Colonic mucosa (tissue), 4 donors: ENCODE measurements around the gene KRTAP5-3. TPM values are rescaled to one million over a fixed set of nuclear protein-coding genes. Genes with fewer than 3 reads are reported as not detected.

Experiments used
- DNase-seq: peaks from one replicate; pipeline ENCODE4 v3.0.0-alpha.2; 2020
- H3K27ac ChIP-seq: fragments of 200-600 bp; one replicate; pipeline ENCODE4 v1.8.0; 2021
- H3K27me3 ChIP-seq: fragments of 200-600 bp; one replicate; pipeline ENCODE4 v1.8.0; 2021
- H3K36me3 ChIP-seq: fragments of 200-600 bp; one replicate; pipeline ENCODE4 v1.8.0; 2021
- H3K4me1 ChIP-seq: fragments of 200-600 bp; one replicate; pipeline ENCODE4 v1.8.0; 2021; ENCODE audit warnings: mild to moderate bottlenecking
- H3K4me3 ChIP-seq: fragments of 200-600 bp; one replicate; pipeline ENCODE4 v1.8.0; 2021
- H3K9ac ChIP-seq, 2 donors: one replicate each; pipeline ENCODE4 v1.7.0; 2013; ENCODE audit warnings: control low read depth in 2 of 2, low read depth in 2 of 2, low read length in 2 of 2
- H3K9me3 ChIP-seq: fragments of 200-600 bp; one replicate; pipeline ENCODE4 v1.8.0; 2021
- CTCF ChIP-seq: fragments of 200-600 bp; IDR thresholded peaks from one replicate; pipeline ENCODE4 v1.8.0; 2022; ENCODE audit warnings: antibody characterized with exemption, mild to moderate bottlenecking
- intact Hi-C: fragments of 100-400 bp; cut with DNase I; formaldehyde crosslinking; loops from one replicate; pipeline ENCODE4 v1.14.1; 2022
- total RNA-seq, 2 donors: library from RNA; stranded (reverse); fragmentation: NEBNext Ultra II Directional in 1 of 2; extraction: Animal tissue kit (Norgen Biotek cat#: 25700) in 1 of 2; gene quantifications; one replicate each; pipeline ENCODE4 v1.2.1, GENCODE V29; 2021
- donor health status: healthy.
- donor health status: DM: no; HTN: no; CAD: no.
- donor health status: DM: no; HTN: no; CAD: no.

The KRTAP5-3 gene
- total RNA-seq, 2 donors from 2014 or later, result not detected

- no peak overlapping the region for H3K9ac ChIP-seq
- no peak overlapping the region for H3K27ac ChIP-seq
- H3K36me3 ChIP-seq, result no peaks in the 10 kb centered on the region
- no peaks in the 10 kb centered on the region for H3K27me3 ChIP-seq
- no peaks in the 10 kb centered on the region for H3K4me1 ChIP-seq
- intact Hi-C loops, result no loop called here
- no peaks in the 10 kb centered on the region for H3K9me3 ChIP-seq
- no peak for TF ChIP-seq CTCF
- DNase-seq, result no peak
- no peak overlapping the region for H3K4me3 ChIP-seq
Observed at GRCh38 chr11:1645357-1645821, 37.1 kb upstream of the KRTAP5-3 start.

GRCh38 chr11:1644601-1645356 is 36.5 kb upstream of the KRTAP5-3 start:
- H3K9ac ChIP-seq, result no peak overlapping the region
- no peak for DNase-seq
- H3K36me3 ChIP-seq, result no peaks in the 10 kb centered on the region
- no peak overlapping the region for H3K4me3 ChIP-seq
- no peaks in the 10 kb centered on the region for H3K27me3 ChIP-seq
- intact Hi-C loops, result no loop called here
- H3K27ac ChIP-seq, result no peak overlapping the region
- TF ChIP-seq CTCF, result no peak
- H3K4me1 ChIP-seq, result peaks cover 2% of the 10 kb centered on the region
- H3K9me3 ChIP-seq, result no peaks in the 10 kb centered on the region

GRCh38 chr11:1643146-1643690 is 35.0 kb upstream of the KRTAP5-3 start:
- no peaks in the 10 kb centered on the region for H3K27me3 ChIP-seq
- intact Hi-C loops, result no loop called here

GRCh38 chr11:1642288-1643145 is 34.3 kb upstream of the KRTAP5-3 start:
- no peaks in the 10 kb centered on the region for H3K9me3 ChIP-seq
- DNase-seq, result no peak
- no peak overlapping the region for H3K27ac ChIP-seq
- no peaks in the 10 kb centered on the region for H3K27me3 ChIP-seq
- intact Hi-C loops, result no loop called here
- H3K4me1 ChIP-seq, result peaks cover 10% of the 10 kb centered on the region
- TF ChIP-seq CTCF, result no peak
- H3K4me3 ChIP-seq, result no peak overlapping the region
- no peak overlapping the region for H3K9ac ChIP-seq
- H3K36me3 ChIP-seq, result no peaks in the 10 kb centered on the region

More at GRCh38 chr11:1643146-1643690, 35.0 kb upstream of the KRTAP5-3 start:
- Histone ChIP-seq H3K36me3 (no peaks in the 10 kb centered on the region), H3K27ac (no peak overlapping the region), H3K4me3 (no peak overlapping the region), H3K9me3 (no peaks in the 10 kb centered on the region), H3K9ac (no peak overlapping the region), H3K4me1 (peaks cover 10% of the 10 kb centered on the region)
- no peak for TF ChIP-seq CTCF
- no peak for DNase-seq

- Histone ChIP-seq H3K36me3 (no peaks in the 10 kb centered on the region), H3K27ac (no peak overlapping the region), H3K9me3 (no peaks in the 10 kb centered on the region), H3K4me1 (peaks cover 10% of the 10 kb centered on the region), H3K9ac (no peak overlapping the region), H3K27me3 (no peaks in the 10 kb centered on the region), H3K4me3 (no peak overlapping the region)
- DNase-seq, result no peak
- intact Hi-C loops, result no loop called here
- TF ChIP-seq CTCF, result no peak
Observed at GRCh38 chr11:1641096-1641495, 32.8 kb upstream of the KRTAP5-3 start.
